ENCODE data around the gene KCNJ12. TPM values are rescaled to one million over a fixed set of nuclear protein-coding genes. Genes with fewer than 3 reads are reported as not detected.

The KCNJ12 gene
- total RNA-seq, 4 donors from 2014 or later, result 0.94 to 1.7 TPM; not detected in 2

- Histone ChIP-seq H3K4me1 (peaks cover 0 to 16% (median 7%) of the 10 kb centered on the region in 4 donors), H3K9me3 (no peaks in the 10 kb centered on the region), H3K27ac (no peak overlapping the region), H3K4me3 (no peak overlapping the region), H3K36me3 (no peaks in the 10 kb centered on the region), H3K27me3 (peaks cover 0 to 8% of the 10 kb centered on the region in 2 donors)
- DNase-seq, result no peak
- TF ChIP-seq POLR2A (IDR thresholded peaks at IDR 0.05) (no peak), CTCF (IDR thresholded peaks at IDR 0.05) (no peak)
Observed at GRCh38 chr17:21372256-21372954, 3.8 kb upstream of the KCNJ12 start.

DNA sequence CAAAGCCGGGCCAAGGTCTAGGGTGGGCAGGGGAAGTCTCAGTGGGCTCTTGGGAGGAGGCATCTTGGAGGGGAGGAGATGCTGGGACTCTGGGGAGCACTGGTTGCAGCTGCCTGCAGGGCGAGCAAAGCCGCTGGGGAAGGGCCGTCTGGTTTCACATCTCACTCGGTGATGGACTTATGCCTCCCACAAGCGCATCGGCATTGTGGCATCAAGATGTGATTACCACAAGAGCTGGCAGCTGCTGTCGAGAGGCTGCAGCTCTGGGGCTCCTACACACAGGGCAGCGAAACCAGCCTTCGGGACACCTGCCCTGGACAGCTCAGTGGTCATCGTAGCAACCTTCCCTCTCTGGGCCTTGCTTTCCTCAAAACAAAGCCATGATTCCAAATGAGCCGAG, 3.1 kb upstream of the KCNJ12 start:
- no peak for TF ChIP-seq POLR2A (IDR thresholded peaks at IDR 0.05)
- no peak for TF ChIP-seq CTCF (IDR thresholded peaks at IDR 0.05)
- Histone ChIP-seq H3K4me1 (peaks cover 0 to 22% (median 10%) of the 10 kb centered on the region in 4 donors), H3K9me3 (no peaks in the 10 kb centered on the region), H3K36me3 (no peaks in the 10 kb centered on the region), H3K27me3 (peaks cover 0 to 14% of the 10 kb centered on the region in 2 donors), H3K27ac (no peak overlapping the region), H3K4me3 (no peak overlapping the region)
- DNase-seq, result no peak

DNA sequence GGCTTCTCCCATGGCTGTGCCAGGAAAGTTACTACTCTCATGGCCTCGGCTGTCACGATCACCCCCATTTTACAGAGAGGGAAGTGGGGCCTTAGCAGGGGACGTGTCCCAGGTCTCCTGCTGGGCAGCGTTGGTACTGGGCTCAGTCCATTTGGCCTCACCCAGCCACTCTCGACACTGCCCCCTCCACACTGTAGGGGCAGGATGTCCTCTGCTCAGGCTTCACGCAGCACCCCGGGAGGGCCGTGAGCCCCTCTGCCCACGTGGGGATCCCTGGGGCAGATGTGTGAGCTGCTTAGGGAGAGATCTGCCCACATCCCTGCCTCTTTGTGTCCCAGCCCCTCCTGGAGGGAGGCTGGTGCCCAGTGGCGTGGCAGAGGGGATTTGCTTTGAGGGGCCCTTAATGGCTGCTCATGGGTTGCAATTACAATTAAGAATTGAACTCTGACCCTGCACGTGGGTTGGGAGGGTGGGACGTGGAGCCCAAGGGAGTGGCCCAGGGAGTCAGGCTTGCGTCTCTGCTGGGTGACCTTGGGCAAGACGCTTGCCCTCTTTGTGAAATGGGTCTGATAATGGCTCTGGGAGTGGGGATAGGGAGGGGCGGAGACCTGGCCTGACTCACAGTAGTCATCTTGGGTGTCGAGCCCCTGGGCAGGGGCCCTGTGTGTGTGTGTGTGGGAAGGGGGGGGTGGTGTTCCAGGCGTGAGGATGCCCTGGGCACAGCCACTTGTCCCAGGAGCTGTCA, 2.3 kb upstream of the KCNJ12 start:
- Histone ChIP-seq H3K9me3 (no peaks in the 10 kb centered on the region), H3K27me3 (peaks cover 0 to 21% of the 10 kb centered on the region in 2 donors), H3K4me1 (peaks cover 0 to 29% (median 13%) of the 10 kb centered on the region in 4 donors), H3K27ac (no peak overlapping the region), H3K4me3 (no peak overlapping the region), H3K36me3 (no peaks in the 10 kb centered on the region)
- no peak for DNase-seq
- TF ChIP-seq CTCF (IDR thresholded peaks at IDR 0.05), result no peak

GRCh38 chr17:21374441-21375161, 1.6 kb upstream of the KCNJ12 start:
- peaks cover 0 to 21% of the 10 kb centered on the region in 2 donors for H3K27me3 ChIP-seq
- no peaks in the 10 kb centered on the region for H3K9me3 ChIP-seq

More at GRCh38 chr17:21374441-21375161, 1.6 kb upstream of the KCNJ12 start:
- DNase-seq, result no peak
- no peaks in the 10 kb centered on the region for H3K36me3 ChIP-seq
- H3K4me1 ChIP-seq, result peaks cover 0 to 29% (median 13%) of the 10 kb centered on the region in 4 donors
- no peak overlapping the region for H3K4me3 ChIP-seq
- no peak overlapping the region for H3K27ac ChIP-seq
- no peak for TF ChIP-seq CTCF (IDR thresholded peaks at IDR 0.05)
- no peak for TF ChIP-seq POLR2A (IDR thresholded peaks at IDR 0.05)

Measured in Peyer's patch (tissue), 4 donors.